HepG2 (cell line): Measurements from ENCODE around the gene TRAIP. TPM values are rescaled to one million over a fixed set of nuclear protein-coding genes. Genes with fewer than 3 reads are reported as not detected.
A peak's percentile ranks its signal among the peaks of the same experiment; 100 is the strongest.

ENCODE experiments used
- ATAC-seq: fragments of 200-7000 bp; cut with Tn5 transposase; 3 replicates; pipeline ENCODE4 v1.9.1; 2020; ENCODE audit warnings: mild to moderate bottlenecking, moderate library complexity
- BruUV-seq: library from RNA; stranded (reverse); fragments of 400-500 nt; replicated peaks from 2 replicates; lab custom pipeline; 2021; lab: Mats Ljungman, UMichigan
- CTCF ChIA-PET: fragments of 300-600 bp; formaldehyde crosslinking; extraction: SDS; loops from one replicate; lab custom pipeline; 2021; ENCODE audit warnings: low total read pairs, inconsistent platforms, low intra/inter-chr PET ratio; lab: Yijun Ruan, JAX
- POLR2A ChIA-PET: fragments of 350-600 bp; sonication (Branson Sonifier 250); formaldehyde crosslinking; loops from one replicate; lab custom pipeline; 2020; ENCODE audit warnings: antibody characterized with exemption, inconsistent platforms; lab: Yijun Ruan, JAX
- DNase-seq: peaks from one replicate; pipeline ENCODE4 v3.0.0-alpha.2; 2015; ENCODE audit warnings: low spot score
- FAIRE-seq: peaks from 3 replicates; lab custom pipeline; 2011; peaks lifted over from hg19 to GRCh38; lab: Jason Lieb, UNC
- H2AFZ ChIP-seq: one replicate; pipeline ENCODE4 v1.6.1; 2011; ENCODE audit warnings: low read length, inconsistent platforms
- H3K27ac ChIP-seq: fragments of 300-600 bp; 3 replicates; pipeline ENCODE4 v1.8.0; 2011; ENCODE audit warnings: mixed run types, mild to moderate bottlenecking, mixed read lengths, low read length, inconsistent platforms; ENCODE audit not compliant: insufficient read depth; ENCODE audit errors: extremely low read length
- H3K27me3 ChIP-seq, 2 experiments: fragments of 200-600 bp in 1 of 2; 2 replicates in 1 of 2; 3 replicates in 1 of 2; pipeline versions ENCODE4 v1.6.0 to v1.8.0; 2011; ENCODE audit warnings: low read length in 2 of 2, mild to moderate bottlenecking in 2 of 2, moderate library complexity in 2 of 2, inconsistent platforms in 1 of 2; ENCODE audit not compliant: insufficient read depth in 2 of 2, control insufficient read depth in 1 of 2
- H3K36me3 ChIP-seq, 2 experiments: fragments of 200-600 bp in 1 of 2; replicated peaks in 1 of 2; 2 replicates in 1 of 2; 3 replicates in 1 of 2; pipeline versions ENCODE4 v1.5.1 to v1.8.0; 2011; ENCODE audit warnings: low read length in 2 of 2, inconsistent platforms in 1 of 2; ENCODE audit not compliant: insufficient read depth in 2 of 2, control insufficient read depth in 1 of 2
- H3K4me1 ChIP-seq: 2 replicates; pipeline ENCODE4 v1.5.1; 2012; ENCODE audit warnings: low read length, inconsistent platforms; ENCODE audit not compliant: insufficient read depth
- H3K4me2 ChIP-seq: 2 replicates; pipeline ENCODE4 v1.6.0; 2011; ENCODE audit warnings: low read depth, low read length, inconsistent platforms
- H3K4me3 ChIP-seq, 3 experiments: fragments of 200-600 bp in 1 of 3; sonication (generic), shearing (Covaris generic) in 1 of 3; replicated peaks in 1 of 3; 2 replicates each; pipeline ENCODE4 v1.5.1; 2011 to 2016; ENCODE audit warnings: low read length in 3 of 3, inconsistent platforms in 2 of 3, low read depth in 2 of 3, mild to moderate bottlenecking in 2 of 3, control low read depth in 1 of 3, mixed read lengths in 1 of 3; ENCODE audit not compliant: insufficient read depth in 1 of 3
- H3K79me2 ChIP-seq: one replicate; pipeline ENCODE4 v1.6.1; 2011; ENCODE audit warnings: low read length, inconsistent platforms; ENCODE audit not compliant: insufficient read depth
- H3K9ac ChIP-seq: 2 replicates; pipeline ENCODE4 v1.6.0; 2011; ENCODE audit warnings: mild to moderate bottlenecking, low read depth, low read length, inconsistent platforms; ENCODE audit not compliant: insufficient read depth
- H3K9me3 ChIP-seq: 2 replicates; pipeline ENCODE4 v1.5.1; 2012; ENCODE audit warnings: mild to moderate bottlenecking, low read length
- H4K20me1 ChIP-seq: 2 replicates; pipeline ENCODE4 v1.6.0; 2011; ENCODE audit warnings: inconsistent platforms, mild to moderate bottlenecking, low read length, moderate library complexity; ENCODE audit not compliant: insufficient read depth
- CTCF ChIP-seq: sonication (generic); formaldehyde crosslinking; IDR thresholded peaks from 2 replicates; pipeline ENCODE4 v1.5.0; 2020; ENCODE audit warnings: mild to moderate bottlenecking, missing genetic modification reagents, moderate library complexity
- DRAP1 ChIP-seq: IDR thresholded peaks from 2 replicates; pipeline ENCODE4 v1.6.1; 2016; ENCODE audit warnings: missing genetic modification reagents, missing compliant biosample characterization
- GATAD2A ChIP-seq: IDR thresholded peaks from 2 replicates; pipeline ENCODE4 v1.6.1; 2016
- HBP1 ChIP-seq: IDR thresholded peaks from 2 replicates; pipeline ENCODE4 v1.6.1; 2016; ENCODE audit warnings: low read depth, control low read depth
- PAF1 ChIP-seq: IDR thresholded peaks from 2 replicates; pipeline ENCODE4 v1.6.1; 2016; ENCODE audit warnings: missing genetic modification reagents, missing compliant biosample characterization
- PITX1 ChIP-seq: sonication (generic); formaldehyde crosslinking; IDR thresholded peaks from 2 replicates; pipeline ENCODE4 v1.5.1; 2020; ENCODE audit warnings: mild to moderate bottlenecking, missing genetic modification reagents
- SMC3 ChIP-seq: IDR thresholded peaks from 2 replicates; pipeline ENCODE4 v1.6.1; 2011; ENCODE audit warnings: low read length, improper control_type of control experiment
- STAG1 ChIP-seq: sonication (generic); formaldehyde crosslinking; IDR thresholded peaks from 2 replicates; pipeline ENCODE4 v1.4.0; 2020; ENCODE audit warnings: missing genetic modification reagents
- THAP11 ChIP-seq: IDR thresholded peaks from 2 replicates; pipeline ENCODE4 v1.6.1; 2016; ENCODE audit warnings: missing biosample characterization, missing genetic modification reagents
- ZFX ChIP-seq: sonication (generic); formaldehyde crosslinking; IDR thresholded peaks from 2 replicates; pipeline ENCODE4 v1.4.0; 2020; ENCODE audit warnings: mild to moderate bottlenecking, low read depth, missing genetic modification reagents, moderate library complexity
- ZNF710 ChIP-seq: sonication (generic); formaldehyde crosslinking; IDR thresholded peaks from 2 replicates; pipeline ENCODE4 v1.5.0; 2020; ENCODE audit warnings: mild to moderate bottlenecking, missing genetic modification reagents, borderline replicate concordance
- WGBS: methylation state at CpG from one replicate; pipeline ENCODE4 v1.1.6; 2017; ENCODE audit warnings: low lambda C conversion rate; 5-methylcytosine and 5-hydroxymethylcytosine counted together
- in situ Hi-C: cut with HindIII; loops from 2 replicates; pipeline ENCODE4 v1.10.0; 2017; ENCODE audit warnings: low pct_unique_long_range_greater_than_20kb; ENCODE audit not compliant: extremely low pct_ligation_motif_present
- intact Hi-C: fragments of 100-400 bp; cut with micrococcal nuclease; formaldehyde crosslinking; loops from one replicate; pipeline ENCODE4 v1.10.0; 2022; ENCODE audit not compliant: unreplicated experiment
- polyA plus RNA-seq, 8 experiments: library from polyadenylated mRNA; depleted of rRNA in 3 of 8; stranded (reverse) in 7 of 8; unstranded in 1 of 8; fragments of >200 nt; fragmentation: Illumina TruSeq in 4 of 8; extraction: Trizol in 4 of 8; gene quantifications; 2 replicates each; pipeline versions ENCODE4 v1.2.1 to v1.2.3, GENCODE V29; 2011 to 2016; ENCODE audit warnings: low read depth in 4 of 8, missing spikeins in 1 of 8, mixed read lengths in 1 of 8; ENCODE audit not compliant: insufficient read depth in 1 of 8
- total RNA-seq, 5 experiments: library from RNA; depleted of rRNA; stranded (reverse); fragments of >200 nt; fragmentation: Illumina TruSeq; extraction: Trizol; gene quantifications; 2 replicates each; pipeline ENCODE4 v1.2.3, GENCODE V29; 2016; ENCODE audit warnings: low read depth in 1 of 5

The TRAIP gene
- total and polyA plus RNA-seq, 2 of the 13 experiments (the other 11 are each of a cell fraction or from before 2014, with no cell fraction given): 13.9 to 23.9 TPM

- DNase-seq: no peak
- no peak overlapping the region for H3K9ac ChIP-seq
- no peaks in the 10 kb centered on the region for H3K79me2 ChIP-seq
- peak; percentile 3; the same call in 1 of the 3 replicates for ATAC-seq
- 0% methylated on average over 1 of the region's 5 CpGs for WGBS
- peaks cover 1 to 3% of the 10 kb centered on the region in 2 experiments; a peak in 1 of 5 replicates for H3K27me3 ChIP-seq
- no peaks in the 10 kb centered on the region for H3K9me3 ChIP-seq
- H3K36me3 ChIP-seq: no peaks in the 10 kb centered on the region
- H3K4me1 ChIP-seq: peaks cover 36% of the 10 kb centered on the region
- POLR2A ChIA-PET: no interaction called here
- FAIRE-seq: peak; percentile 8
- 0 out of 2 replicates have a peak overlapping the region, but pooled peaks have one; percentile 39 for H3K4me2 ChIP-seq
- intact Hi-C loops: loop anchor here (2.0 kb wide), 1 partner anchor 27 kb away; no protein-coding TSS in a partner anchor
- H3K4me3 ChIP-seq: no peak overlapping the region
- no peak overlapping the region for H3K27ac ChIP-seq
- no peaks in the 10 kb centered on the region for H4K20me1 ChIP-seq
- in situ Hi-C loops: loop anchor here (10.0 kb wide), 1 partner anchor 95 kb away; the partner anchor contains the start of gene INKA1
- CTCF ChIA-PET: interaction anchor here (0.7 kb wide), 1 partner anchor 98 kb away, joined by 3 read pairs; no protein-coding TSS in a partner anchor
- TF ChIP-seq ZNF710 (CRISPR knock-in tag) (no peak), PITX1 (CRISPR knock-in tag) (0 out of 2 replicates have a peak, but pooled peaks have one; percentile 15), STAG1 (CRISPR knock-in tag) (peak; percentile 63), PAF1 (CRISPR knock-in tag) (no peak), GATAD2A (CRISPR knock-in tag) (no peak), DRAP1 (CRISPR knock-in tag) (no peak), SMC3 (peak; percentile 41; the same call in 1 of the 2 replicates), HBP1 (CRISPR knock-in tag) (no peak), THAP11 (CRISPR knock-in tag) (no peak), CTCF (CRISPR knock-in tag) (peak; percentile 74), ZFX (CRISPR knock-in tag) (no peak)
- no TSS peak for BruUV-seq
- peak overlapping the region; percentile 32 for H2AFZ ChIP-seq
Measured at GRCh38 chr3:49899815-49900214, 43.5 kb upstream of the TRAIP start.
